Panc1 (cell line): ENCODE results near the gene SRSF5. TPM values are rescaled to one million over a fixed set of nuclear protein-coding genes. Genes with fewer than 3 reads are reported as not detected.
"Not testable (repeated sequence)": the region's sequence is repeated elsewhere in the genome, so short reads cannot be mapped to it uniquely, and the experiment has no call there.

Experiments used
- ATAC-seq: fragments of 200-7000 bp; cut with Tn5 transposase; 2 replicates; pipeline ENCODE4 v1.9.1; 2020; ENCODE audit warnings: mild to moderate bottlenecking, moderate library complexity
- BruUV-seq: library from RNA; stranded (reverse); fragments of 400-500 nt; replicated peaks from 2 replicates; lab custom pipeline; 2021; lab: Mats Ljungman, UMichigan
- CTCF ChIA-PET: fragments of 300-600 bp; sonication (Branson Sonifier 250); formaldehyde crosslinking; loops from one replicate; lab custom pipeline; 2022; ENCODE audit warnings: antibody characterized with exemption; lab: Charles Lee
- POLR2A ChIA-PET: fragments of 300-600 bp; sonication (Branson Sonifier 250); formaldehyde crosslinking; loops from one replicate; lab custom pipeline; 2022; ENCODE audit warnings: antibody characterized with exemption; lab: Charles Lee
- DNase-seq: peaks from one replicate; pipeline ENCODE4 v3.0.0-alpha.2; 2010; ENCODE audit warnings: low read depth, low spot score
- H3K27ac ChIP-seq: 2 replicates; pipeline ENCODE4 v1.5.1; 2011; ENCODE audit warnings: mild to moderate bottlenecking, low read length, inconsistent platforms
- H3K27me3 ChIP-seq: fragments of 200-500 bp; sonication (Bioruptor generic); 2 replicates; pipeline ENCODE4 v1.6.0; 2014; ENCODE audit warnings: low read length, inconsistent platforms; ENCODE audit not compliant: control insufficient read depth, insufficient read depth
- H3K36me3 ChIP-seq: fragments of 200-500 bp; sonication (Bioruptor generic); 2 replicates; pipeline ENCODE4 v1.5.1; 2014; ENCODE audit warnings: inconsistent platforms, mild to moderate bottlenecking, low read length, moderate library complexity; ENCODE audit not compliant: control insufficient read depth, insufficient read depth
- H3K4me1 ChIP-seq: 2 replicates; pipeline ENCODE4 v1.5.1; 2011; ENCODE audit warnings: inconsistent platforms, mild to moderate bottlenecking, low read length, moderate library complexity; ENCODE audit not compliant: control insufficient read depth, insufficient read depth
- H3K4me3 ChIP-seq, 2 experiments: 2 replicates each; pipeline ENCODE4 v1.5.1; 2011 to 2012; ENCODE audit warnings: low read depth in 2 of 2, low read length in 2 of 2, mild to moderate bottlenecking in 2 of 2, inconsistent platforms in 1 of 2, moderate library complexity in 1 of 2
- H3K9me3 ChIP-seq: fragments of 200-500 bp; sonication (Bioruptor generic); 2 replicates; pipeline ENCODE4 v1.5.1; 2014; ENCODE audit warnings: low read depth, mild to moderate bottlenecking, inconsistent platforms, low read length, moderate library complexity; ENCODE audit not compliant: control insufficient read depth, insufficient read depth
- CTCF ChIP-seq: fragments of 450-650 bp; IDR thresholded peaks from 2 replicates; pipeline ENCODE4 v1.5.1; 2017; ENCODE audit warnings: mild to moderate bottlenecking
- POLR2AphosphoS5 ChIP-seq: IDR thresholded peaks from 2 replicates; pipeline ENCODE4 v1.6.1; 2012; ENCODE audit warnings: mild to moderate bottlenecking, low read depth, low read length, moderate library complexity
- REST ChIP-seq, 2 experiments: IDR thresholded peaks; 2 replicates each; pipeline ENCODE4 v1.6.1; 2011 to 2012; ENCODE audit warnings: low read depth in 2 of 2, control low read depth in 1 of 2, low read length in 1 of 2, mild to moderate bottlenecking in 1 of 2, moderate library complexity in 1 of 2; ENCODE audit not compliant: insufficient read depth in 1 of 2
- SIN3A ChIP-seq: IDR thresholded peaks from 2 replicates; pipeline ENCODE4 v1.6.1; 2012; ENCODE audit warnings: low read depth, mild to moderate bottlenecking, low read length, moderate library complexity, borderline replicate concordance; ENCODE audit not compliant: insufficient read depth
- TCF7L2 ChIP-seq: IDR thresholded peaks from 2 replicates; pipeline ENCODE4 v1.6.1; 2011; ENCODE audit warnings: mild to moderate bottlenecking, low read depth, low read length, inconsistent platforms
- in situ Hi-C: cut with HindIII; loops from 2 replicates; pipeline ENCODE4 v1.10.0; 2016; ENCODE audit warnings: low sequenced_read_pairs, low pct_unique_long_range_greater_than_20kb
- intact Hi-C: fragments of 100-400 bp; cut with micrococcal nuclease; formaldehyde crosslinking; loops from one replicate; pipeline ENCODE4 v1.10.0; 2022; ENCODE audit not compliant: unreplicated experiment
- total RNA-seq: library from RNA; stranded (reverse); gene quantifications from one replicate; pipeline ENCODE4 v1.2.1, GENCODE V29; 2021; ENCODE audit not compliant: unreplicated experiment

The SRSF5 gene
- total RNA-seq, 1 experiment from 2014 or later, result 154 TPM

DNA sequence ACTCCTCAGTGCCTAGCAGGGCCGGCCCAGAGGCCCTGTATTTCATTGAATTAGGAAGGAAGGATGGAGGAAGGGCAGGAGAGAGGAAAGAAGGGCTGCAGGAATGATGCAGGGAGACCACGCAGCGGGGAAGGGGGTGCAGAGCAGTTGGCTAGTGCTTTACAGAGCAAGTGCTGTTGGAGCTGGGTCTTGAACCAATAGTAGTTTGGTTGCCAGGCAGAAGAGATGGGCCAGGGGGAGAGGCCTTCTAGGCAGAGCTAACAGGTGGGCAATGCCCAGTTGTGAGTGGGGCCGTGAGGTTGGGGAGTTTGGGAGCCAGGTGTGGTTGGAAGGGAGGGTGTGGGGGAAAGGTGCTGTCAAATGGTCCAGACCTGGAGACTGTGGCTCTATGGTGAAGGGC is 39.1 kb upstream of the SRSF5 start:
- Histone ChIP-seq H3K27ac (no peak overlapping the region), H3K4me1 (no peaks in the 10 kb centered on the region), H3K4me3 (no peak overlapping the region), H3K36me3 (no peaks in the 10 kb centered on the region), H3K9me3 (no peaks in the 10 kb centered on the region), H3K27me3 (no peaks in the 10 kb centered on the region)
- ATAC-seq, result no peak
- no TSS peak for BruUV-seq
- ChIA-PET CTCF (interaction anchor here (1.8 kb wide), 1 partner anchor 143 kb away, joined by 4 read pairs; no protein-coding TSS in a partner anchor), POLR2A (no interaction called here)
- DNase-seq, result no peak
- intact Hi-C loops (loop anchor here (1.0 kb wide), 1 partner anchor 143 kb away; no protein-coding TSS in a partner anchor), in situ Hi-C loops (no loop called here)
- TF ChIP-seq TCF7L2 (no peak), CTCF (no peak), POLR2AphosphoS5 (no peak), REST (IDR thresholded peaks at IDR 0.05; ENCODE audit: insufficient read depth in 1 of 2, low read depth in 2 of 2, low read length in 1 of 2) (no peak), SIN3A (no peak)

GRCh38 chr14:69731919-69732598 is 34.9 kb upstream of the SRSF5 start:
- POLR2A ChIA-PET, H3K27ac ChIP-seq, H3K9me3 ChIP-seq, H3K4me3 ChIP-seq, H3K36me3 ChIP-seq, H3K27me3 ChIP-seq, DNase-seq, H3K4me1 ChIP-seq, CTCF ChIA-PET, BruUV-seq, in situ Hi-C loops, ATAC-seq: not testable (repeated sequence)
- intact Hi-C loops, result loop anchor here (5.0 kb wide), 1 partner anchor 295 kb away; no protein-coding TSS in a partner anchor

DNA sequence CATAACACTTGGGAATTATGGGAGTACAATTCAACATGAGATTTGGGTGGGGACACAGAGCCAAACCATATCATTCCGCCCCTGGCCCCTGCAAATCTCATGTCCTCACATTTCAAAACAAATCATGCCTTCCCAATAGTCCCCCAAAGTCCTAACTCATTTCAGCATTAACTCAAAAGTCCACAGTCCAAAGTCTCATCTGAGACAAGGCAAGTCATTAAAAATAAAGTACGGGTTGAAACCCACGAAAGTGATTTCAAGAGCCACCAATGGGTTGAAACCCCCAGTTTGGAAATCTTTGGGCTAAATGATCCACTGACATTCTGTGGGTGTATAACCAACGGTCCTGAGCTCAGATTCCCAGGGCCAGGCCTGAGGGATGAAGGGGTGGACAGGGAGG is 30.5 kb upstream of the SRSF5 start:
- H3K9me3 ChIP-seq, H3K4me1 ChIP-seq, H3K27me3 ChIP-seq, CTCF ChIA-PET, POLR2A ChIA-PET, intact Hi-C loops, BruUV-seq, DNase-seq, H3K4me3 ChIP-seq, in situ Hi-C loops, ATAC-seq, H3K36me3 ChIP-seq, H3K27ac ChIP-seq: not testable (repeated sequence)
